Superior temporal gyrus (tissue), 1 donor: ENCODE measurements around the gene DYRK3.
"Not testable (repeated sequence)": the region's sequence is repeated elsewhere in the genome, so short reads cannot be mapped to it uniquely, and the experiment has no call there.

Source experiments
- DNase-seq: peaks from one replicate; pipeline ENCODE4 v3.0.0-alpha.2; 2016; ENCODE audit errors: extremely low spot score

The DYRK3 gene

GRCh38 chr1:206631085-206631509 lies 4.2 kb upstream of the DYRK3 start:
- DNase-seq = no peak

DNA sequence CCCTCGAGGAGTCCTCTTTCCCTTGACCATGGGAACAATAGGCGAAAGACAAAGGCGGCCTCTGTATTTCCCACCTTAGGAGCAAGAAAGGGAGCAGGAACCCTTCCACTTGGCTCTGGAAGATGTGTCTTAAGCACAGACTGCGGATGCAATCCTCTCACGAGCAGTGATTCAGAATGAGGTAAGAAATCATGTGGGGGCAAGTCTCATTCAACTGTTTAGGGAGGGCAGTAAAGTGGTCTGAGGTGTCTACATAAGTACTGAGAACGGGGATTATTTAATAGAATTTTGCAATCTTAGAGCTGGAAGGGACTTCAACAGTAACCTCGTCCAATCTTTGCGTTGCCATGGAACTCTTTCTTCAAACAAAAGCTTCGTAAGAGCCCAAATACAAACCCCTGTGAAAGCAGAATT lies 1.6 kb upstream of the DYRK3 start:
- DNase-seq = no peak

- peak; percentile 98 for DNase-seq
Observed at GRCh38 chr1:206634365-206635079, 814 bp upstream of the DYRK3 start.

GRCh38 chr1:206635978-206636345 lies 626 bp downstream of the DYRK3 start:
- DNase-seq = no peak

- DNase-seq = peak; percentile 28
Observed at GRCh38 chr1:206636671-206637070, 1.3 kb downstream of the DYRK3 start.

GRCh38 chr1:206637605-206638004 lies 2.3 kb downstream of the DYRK3 start:
- no peak for DNase-seq

GRCh38 chr1:206642074-206642473 lies 6.7 kb downstream of the DYRK3 start:
- DNase-seq = not testable (repeated sequence)

DNA sequence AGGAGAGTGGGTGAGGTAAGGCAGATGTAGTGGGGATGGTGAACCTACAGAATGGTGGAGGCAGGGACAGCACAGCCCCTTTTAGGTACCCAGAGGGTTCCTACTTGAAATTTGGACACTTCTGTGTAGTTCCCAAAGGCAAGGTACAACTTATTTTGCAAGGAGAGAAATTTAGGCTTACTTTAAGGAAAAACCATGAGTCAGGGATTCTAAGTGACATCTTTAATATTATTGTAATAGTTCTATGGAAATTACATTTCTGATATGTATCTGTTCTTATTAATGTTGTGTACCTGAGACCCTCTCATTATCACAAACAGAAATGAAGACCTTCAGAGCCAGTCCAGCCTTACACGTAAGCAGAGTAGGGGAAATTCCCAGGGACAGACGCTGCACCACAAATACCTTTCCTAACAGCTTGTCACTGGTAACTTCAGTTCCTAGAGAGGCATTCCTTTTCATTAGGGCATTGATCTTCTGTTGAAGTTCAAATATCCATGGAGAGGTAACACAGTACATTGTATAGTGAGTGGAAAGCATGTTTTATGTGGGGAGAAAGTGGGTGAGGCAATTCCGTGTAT lies 7.9 kb downstream of the DYRK3 start:
- no peak for DNase-seq

DNA sequence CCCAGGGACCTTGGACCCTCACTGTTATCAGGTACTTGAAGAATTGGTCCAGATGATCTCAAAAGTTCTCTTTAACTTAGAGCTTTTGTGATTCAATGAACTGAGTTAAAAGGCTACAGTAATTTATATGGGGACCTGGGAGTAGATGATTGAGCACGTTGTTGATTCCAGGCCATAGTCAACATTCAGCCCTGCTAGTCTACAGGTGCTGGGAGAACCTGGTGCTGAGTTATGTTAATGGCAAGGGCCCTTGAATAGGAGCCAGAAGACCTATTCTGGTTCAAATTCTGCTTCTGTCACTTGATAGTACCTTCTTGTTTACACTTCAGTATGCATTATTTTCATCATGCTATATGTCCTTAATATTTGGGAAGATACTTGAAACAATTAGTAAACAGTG lies 11.2 kb downstream of the DYRK3 start:
- no peak for DNase-seq

DNA sequence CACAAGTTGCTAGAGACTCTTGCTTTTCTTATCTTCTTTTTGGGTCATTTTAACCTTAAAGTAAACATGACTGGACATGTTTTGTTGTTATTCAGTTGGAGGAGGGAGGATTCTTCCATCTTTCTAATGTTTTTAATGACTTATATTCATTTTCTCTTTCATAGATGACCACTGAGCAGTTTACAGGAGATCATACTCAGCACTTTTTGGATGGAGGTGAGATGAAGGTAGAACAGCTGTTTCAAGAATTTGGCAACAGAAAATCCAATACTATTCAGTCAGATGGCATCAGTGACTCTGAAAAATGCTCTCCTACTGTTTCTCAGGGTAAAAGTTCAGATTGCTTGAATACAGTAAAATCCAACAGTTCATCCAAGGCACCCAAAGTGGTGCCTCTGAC lies 11.9 kb downstream of the DYRK3 start:
- DNase-seq = no peak

GRCh38 chr1:206649261-206649921 lies 14.1 kb downstream of the DYRK3 start:
- DNase-seq = no peak

GRCh38 chr1:206651014-206651413 lies 15.7 kb downstream of the DYRK3 start:
- DNase-seq = no peak

DNA sequence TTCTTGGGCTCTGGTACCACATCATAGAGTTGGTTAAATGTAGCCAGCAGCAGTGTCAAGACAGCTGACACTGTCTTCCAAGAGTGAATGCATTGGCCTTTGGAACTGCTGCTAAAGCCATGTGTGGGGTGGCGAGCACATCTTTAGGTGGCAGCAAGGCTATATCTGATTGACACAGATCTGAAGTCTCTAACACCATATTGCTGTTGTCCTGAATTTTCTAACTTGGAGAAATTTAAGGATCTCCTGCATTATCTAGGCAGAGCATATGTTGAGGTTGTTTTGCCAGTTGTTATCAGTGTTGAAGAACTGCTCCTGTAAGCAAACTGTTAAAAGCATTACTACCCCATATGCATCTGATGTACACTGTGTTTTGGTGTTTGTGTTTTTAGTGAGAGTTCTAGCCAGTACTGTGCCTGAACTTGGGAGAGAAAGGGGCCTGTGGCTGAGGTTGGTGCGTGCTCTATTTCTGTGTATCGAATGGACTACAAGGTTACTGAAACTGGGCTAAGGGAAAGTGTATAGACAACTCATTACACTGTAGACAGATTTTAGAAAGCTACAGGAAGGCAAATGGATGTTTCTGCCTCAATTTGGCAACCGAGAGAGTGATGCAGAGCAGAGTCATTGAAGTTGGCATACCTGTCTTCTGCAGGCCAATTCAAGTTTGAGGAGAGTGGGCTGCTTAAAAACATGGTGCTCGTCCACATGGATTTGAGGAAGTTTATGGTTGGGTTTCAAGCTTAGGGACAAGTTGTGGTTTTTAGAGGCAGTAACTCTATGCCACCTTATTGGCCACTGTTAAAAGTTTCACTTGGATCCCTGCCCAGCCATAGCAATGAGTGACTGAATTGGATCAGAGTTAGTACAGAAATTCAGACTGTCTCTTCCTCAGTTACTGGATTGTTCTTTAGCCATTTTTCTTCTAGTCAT lies 16.9 kb downstream of the DYRK3 start:
- DNase-seq = no peak

DNA sequence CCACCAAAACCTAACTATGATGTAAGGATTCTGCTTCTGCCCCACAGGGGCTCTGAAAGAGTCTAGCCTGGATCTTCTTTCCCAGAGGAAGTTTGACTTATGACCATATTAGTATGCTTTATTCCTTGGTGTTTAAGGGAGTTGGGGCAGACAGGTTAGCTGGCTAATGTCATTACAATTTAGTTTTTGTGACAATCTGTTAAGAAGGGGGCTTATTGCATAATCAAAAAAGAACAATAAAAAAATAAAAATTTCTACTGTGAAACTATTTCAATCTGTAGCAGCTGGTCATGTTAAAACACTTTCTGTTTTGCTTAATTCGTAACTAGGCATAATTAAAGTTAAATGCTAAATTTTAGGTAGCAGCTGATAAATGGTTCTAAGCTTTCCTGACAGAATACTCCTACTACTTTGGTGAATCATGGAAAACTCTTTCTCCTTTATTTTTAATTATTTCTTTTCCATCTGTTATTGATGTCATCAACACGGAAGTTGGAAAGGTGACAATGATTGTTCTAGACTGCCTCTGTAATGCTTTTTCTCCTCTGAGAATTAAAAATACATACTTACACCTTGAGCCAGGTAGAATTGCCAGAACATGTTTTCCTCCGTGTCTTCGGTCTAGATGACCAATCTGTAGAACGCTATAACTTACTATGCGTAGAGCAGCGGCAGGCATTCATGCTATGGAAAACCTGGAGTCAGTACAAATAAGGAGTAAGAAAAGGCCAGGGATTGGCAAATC lies 18.6 kb downstream of the DYRK3 start:
- DNase-seq = no peak

GRCh38 chr1:206654828-206655227 lies 19.5 kb downstream of the DYRK3 start:
- DNase-seq = no peak

DNA sequence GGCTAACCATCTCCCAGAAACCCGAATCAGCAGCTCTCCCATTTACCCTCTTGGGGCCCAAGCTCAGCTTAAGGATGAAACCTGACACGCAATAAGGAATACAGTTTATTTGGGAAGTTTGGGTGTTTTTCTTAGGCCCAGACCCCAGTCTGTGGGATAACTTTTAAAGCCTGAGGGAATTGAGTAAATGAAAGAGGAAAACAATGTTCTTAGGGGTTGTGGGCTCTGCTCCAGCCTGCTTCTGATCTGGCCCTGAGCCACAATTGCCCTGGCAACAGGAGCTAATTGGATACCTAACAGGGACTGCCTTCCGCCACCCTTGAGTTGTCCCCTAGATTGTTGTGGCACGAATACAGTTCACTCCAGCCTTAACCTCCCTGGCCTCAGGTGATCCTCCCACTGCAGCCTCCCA lies 20.1 kb downstream of the DYRK3 start:
- DNase-seq = no peak

DNA sequence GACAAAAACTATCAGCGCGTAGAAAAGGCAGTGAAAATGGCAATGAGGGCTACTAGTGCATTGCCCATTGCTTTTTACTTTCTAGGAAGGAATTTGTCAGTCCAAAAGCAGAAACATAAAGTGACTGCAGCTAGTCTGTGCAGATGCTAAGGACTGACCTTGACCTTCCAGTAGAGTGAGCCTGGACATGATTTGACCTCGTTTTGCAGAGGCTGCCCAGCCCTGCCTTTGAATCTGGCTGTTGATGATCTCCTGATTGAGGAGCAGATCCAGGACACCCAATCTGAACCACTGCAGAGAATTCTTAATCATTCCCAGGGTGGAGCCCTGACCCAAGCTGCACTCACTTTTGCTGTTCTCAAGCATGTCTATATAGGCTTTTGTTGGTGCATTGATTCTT lies 21.6 kb downstream of the DYRK3 start:
- DNase-seq = no peak

GRCh38 chr1:206657751-206658150 lies 22.4 kb downstream of the DYRK3 start:
- no peak for DNase-seq

GRCh38 chr1:206658264-206658980 lies 23.1 kb downstream of the DYRK3 start:
- no peak for DNase-seq

- DNase-seq = no peak
Observed at GRCh38 chr1:206658981-206659273, 23.6 kb downstream of the DYRK3 start.

GRCh38 chr1:206660136-206660535 lies 24.8 kb downstream of the DYRK3 start:
- no peak for DNase-seq
